RCC 7860 (cell line): Measurements from ENCODE around the gene IL17D.
"Not testable (repeated sequence)": the region's sequence is repeated elsewhere in the genome, so short reads cannot be mapped to it uniquely, and the experiment has no call there.

Source experiments
- DNase-seq: peaks from one replicate; pipeline ENCODE4 v3.0.0-alpha.2; 2015; ENCODE audit warnings: low spot score
- FAIRE-seq: peaks from 2 replicates; lab custom pipeline; 2012; peaks lifted over from hg19 to GRCh38; lab: Jason Lieb, UNC

IL17D gene

GRCh38 chr13:20702915-20703779, at the start of gene IL17D:
Gene IL17D (plus strand): TSS chr13:20703699. CDS start chr13:20704002, 303 bp downstream.
- DNase-seq (no peak), FAIRE-seq (no peak)

- FAIRE-seq (no peak), DNase-seq (no peak)
Measured at GRCh38 chr13:20654156-20654555, 49.3 kb upstream of the IL17D start.

GRCh38 chr13:20658451-20659040, 45.0 kb upstream of the IL17D start:
- DNase-seq, result no peak
- no peak for FAIRE-seq

- FAIRE-seq, result no peak
- no peak for DNase-seq
Measured at GRCh38 chr13:20664351-20664750, 39.1 kb upstream of the IL17D start.

- DNase-seq, result no peak
- no peak for FAIRE-seq
Measured at GRCh38 chr13:20666948-20667347, 36.6 kb upstream of the IL17D start.

- FAIRE-seq, result no peak
- DNase-seq, result no peak
Measured at GRCh38 chr13:20667857-20668437, 35.6 kb upstream of the IL17D start.

GRCh38 chr13:20669162-20669561, 34.3 kb upstream of the IL17D start:
- no peak for FAIRE-seq
- DNase-seq, result no peak

GRCh38 chr13:20671789-20672188, 31.7 kb upstream of the IL17D start:
- FAIRE-seq (no peak), DNase-seq (no peak)

GRCh38 chr13:20672772-20673171, 30.7 kb upstream of the IL17D start:
- FAIRE-seq (no peak), DNase-seq (no peak)

GRCh38 chr13:20673715-20674114, 29.8 kb upstream of the IL17D start:
- DNase-seq, result no peak

GRCh38 chr13:20676213-20676612, 27.3 kb upstream of the IL17D start:
- FAIRE-seq (no peak), DNase-seq (no peak)

More at GRCh38 chr13:20673715-20674114, 29.8 kb upstream of the IL17D start:
- no peak for FAIRE-seq

- not testable (repeated sequence) for FAIRE-seq, DNase-seq
Measured at GRCh38 chr13:20678606-20679005, 24.9 kb upstream of the IL17D start.

- FAIRE-seq (no peak), DNase-seq (no peak)
Measured at GRCh38 chr13:20679879-20680278, 23.6 kb upstream of the IL17D start.

GRCh38 chr13:20680416-20681080, 23.0 kb upstream of the IL17D start:
- FAIRE-seq (no peak), DNase-seq (no peak)

- DNase-seq, FAIRE-seq: not testable (repeated sequence)
Measured at GRCh38 chr13:20681481-20681880, 22.0 kb upstream of the IL17D start.

- DNase-seq (no peak), FAIRE-seq (no peak)
Measured at GRCh38 chr13:20682061-20682460, 21.4 kb upstream of the IL17D start.

- DNase-seq (no peak), FAIRE-seq (no peak)
Measured at GRCh38 chr13:20684041-20684440, 19.5 kb upstream of the IL17D start.

GRCh38 chr13:20684546-20684945, 19.0 kb upstream of the IL17D start:
- DNase-seq, result no peak
- no peak for FAIRE-seq

- DNase-seq (no peak), FAIRE-seq (no peak)
Measured at GRCh38 chr13:20685092-20685491, 18.4 kb upstream of the IL17D start.

- DNase-seq, result no peak
- no peak for FAIRE-seq
Measured at GRCh38 chr13:20686167-20686566, 17.3 kb upstream of the IL17D start.

GRCh38 chr13:20686863-20687579, 16.5 kb upstream of the IL17D start:
- no peak for FAIRE-seq
- no peak for DNase-seq
